Heart left ventricle (tissue), 16 donors: ENCODE data around the gene AFAP1. TPM values are rescaled to one million over a fixed set of nuclear protein-coding genes. Genes with fewer than 3 reads are reported as not detected.
A peak's percentile ranks its signal among the peaks of the same experiment; 100 is the strongest.

ENCODE experiments used
- ATAC-seq, 4 donors: fragments of 200-7000 bp; cut with Tn5 transposase; one replicate each; pipeline ENCODE4 v1.9.1; 2020 to 2022; ENCODE audit warnings: moderate library complexity in 4 of 4, mild to moderate bottlenecking in 3 of 4, moderate number of reproducible peaks in 1 of 4
- DNase-seq, 5 donors: peaks; one replicate each; pipeline ENCODE4 v3.0.0-alpha.2; 2020
- H3K27ac ChIP-seq, 12 donors: fragments of 200-600 bp; sonication (generic) in 4 of 12; one replicate each; pipeline versions ENCODE4 v1.5.0 to v1.8.0; 2016 to 2022; ENCODE audit warnings: mild to moderate bottlenecking in 2 of 12
- H3K27me3 ChIP-seq, 9 donors: fragments of 200-600 bp; sonication (generic) in 2 of 9; one replicate each; pipeline versions ENCODE4 v1.5.1 to v1.8.0; 2016 to 2022; ENCODE audit warnings: mild to moderate bottlenecking in 3 of 9
- H3K36me3 ChIP-seq, 9 donors: fragments of 200-600 bp; sonication (generic) in 2 of 9; one replicate each; pipeline versions ENCODE4 v1.5.0 to v1.8.0; 2018 to 2022; ENCODE audit warnings: mild to moderate bottlenecking in 2 of 9
- H3K4me1 ChIP-seq, 12 donors: fragments of 200-600 bp; sonication (generic) in 4 of 12; one replicate each; pipeline versions ENCODE4 v1.5.0 to v1.8.0; 2016 to 2022; ENCODE audit warnings: mild to moderate bottlenecking in 3 of 12
- H3K4me3 ChIP-seq, 12 donors: fragments of 200-600 bp; sonication (generic) in 4 of 12; one replicate each; pipeline versions ENCODE4 v1.5.0 to v1.8.0; 2017 to 2022; ENCODE audit warnings: mild to moderate bottlenecking in 9 of 12, moderate library complexity in 4 of 12
- H3K9me3 ChIP-seq, 12 donors: fragments of 200-600 bp; sonication (generic) in 4 of 12; one replicate each; pipeline versions ENCODE4 v1.5.0 to v1.8.0; 2016 to 2022; ENCODE audit warnings: mild to moderate bottlenecking in 1 of 12
- CTCF ChIP-seq, 12 donors: fragments of 200-600 bp; sonication (generic) in 4 of 12; IDR thresholded peaks; one replicate each; pipeline versions ENCODE4 v1.5.0 to v1.8.0; 2018 to 2022; ENCODE audit warnings: antibody characterized with exemption in 12 of 12, mild to moderate bottlenecking in 5 of 12
- POLR2A ChIP-seq, 2 donors: fragments of 450-650 bp; IDR thresholded peaks; one replicate each; pipeline ENCODE4 v1.6.1; 2017; ENCODE audit warnings: antibody characterized with exemption in 2 of 2, mild to moderate bottlenecking in 2 of 2, moderate library complexity in 2 of 2
- WGBS, 4 donors: extraction: QIAGEN DNeasy Blood & Tissue Kit in 2 of 4; methylation state at CpG; one replicate each; pipeline versions ENCODE4 v1.1.5 to v1.1.7; 2013 to 2018; 5-methylcytosine and 5-hydroxymethylcytosine counted together
- intact Hi-C, 10 donors: fragments of 100-400 bp; cut with DNase I; formaldehyde crosslinking; loops; one replicate each; pipeline versions ENCODE4 v1.11.1 to v1.14.2; 2022
- polyA plus RNA-seq, 2 donors: library from polyadenylated mRNA; stranded (reverse); fragments of 200-250 nt; gene quantifications; one replicate each; pipeline ENCODE4 v1.2.3, GENCODE V29; 2013
- total RNA-seq, 9 donors: library from RNA; depleted of rRNA in 2 of 9; stranded (reverse); fragments of >200 nt in 2 of 9; fragmentation: NEBNext Ultra II Directional in 3 of 9; extraction: Animal tissue kit (Norgen Biotek cat#: 25700) in 3 of 9; gene quantifications; one replicate each; pipeline versions ENCODE4 v1.1.0 to v1.2.4, GENCODE V29; 2016 to 2023
- donor health status: ischemic (EF 13 %, LVEDD 7.1; RV severe dilation, severe dysfunction).
- donor health status: healthy with polysubstance abuse.
- donor health status: DM: no; HTN: yes; CAD: no.
- donor health status: DM: no; HTN: no; CAD: no.
- donor health status: ischemic (EF 25% LVEDD 6.9; RV normal size, moderate dysfunction).
- donor health status: ischemic (EF 25% LVEDD 5.7; RV mildly dilated, moderate dysfunction).
- donor health status: healthy.
- donor health status: DM: yes; HTN: yes; CAD: no.
- donor health status: ischemic (EF 35%, LVEDD 5.7; RV mildly dilated, moderate dysfunction).
- donor health status: nonischemic (EF 11% LVEDD 7.7; RV severe dilation, severe dysfunction).
- donor health status: DM: yes; HTN: yes; CAD: no.
- donor health status: PGD.
- donor health status: ischemic (EF 29% LVEDD 5.4; RV normal size, mild dysfunction).
- donor health status: nonischemic (EF 23%, LVEDD 6.1; RV moderate dilation, normal function).

Gene AFAP1
- total and polyA plus RNA-seq, 11 donors = 2.0 to 18.0 (median 7.0) TPM

DNA sequence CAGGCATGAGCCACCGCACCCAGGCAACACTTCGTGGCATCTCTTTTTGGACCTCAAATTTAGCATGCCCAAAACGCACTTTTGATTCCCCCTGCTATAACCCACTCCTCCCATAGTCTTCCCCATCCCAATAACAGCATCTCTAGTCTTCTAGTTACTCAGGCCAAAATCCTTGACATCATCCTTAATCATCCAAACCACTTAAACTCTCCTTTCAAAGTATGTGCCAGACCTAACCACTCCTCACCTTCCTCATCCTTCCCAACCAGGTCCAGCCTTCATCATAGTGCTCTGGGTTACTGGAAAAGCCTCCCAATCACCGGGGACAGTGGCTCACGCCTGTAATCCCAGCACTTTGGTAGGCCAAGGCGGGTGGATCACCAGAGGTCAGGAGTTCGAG lies 41.9 kb downstream of the AFAP1 start:
- DNase-seq (no peak), ATAC-seq (no peak)
- Histone ChIP-seq H3K27me3 (no peaks in the 10 kb centered on the region), H3K4me1 (peaks cover 0 to 23% (median 5%) of the 10 kb centered on the region in 12 donors), H3K4me3 (no peak overlapping the region), H3K9me3 (no peaks in the 10 kb centered on the region), H3K36me3 (no peaks in the 10 kb centered on the region), H3K27ac (peak overlapping the region in 1 of 12 donors; percentile 3)
- 96 to 99% (median 97%) methylated on average over 7 of the region's 7 CpGs for WGBS, 4 donors
- intact Hi-C loops = no loop called here
- TF ChIP-seq CTCF (IDR thresholded peaks at IDR 0.05) (no peak), POLR2A (IDR thresholded peaks at IDR 0.05) (no peak)

- Histone ChIP-seq H3K27me3 (no peaks in the 10 kb centered on the region), H3K4me1 (peaks cover 0 to 17% (median 8%) of the 10 kb centered on the region in 12 donors), H3K27ac (peak overlapping the region in 1 of 12 donors; percentile 66), H3K9me3 (no peaks in the 10 kb centered on the region), H3K36me3 (no peaks in the 10 kb centered on the region), H3K4me3 (no peak overlapping the region)
- intact Hi-C loops = no loop called here
- DNase-seq (no peak), ATAC-seq (peak in 1 of 4 donors; percentile 38)
- TF ChIP-seq POLR2A (IDR thresholded peaks at IDR 0.05) (no peak), CTCF (IDR thresholded peaks at IDR 0.05) (no peak)
- WGBS, 4 donors = 58 to 76% (median 65%) methylated on average over 15 of the region's 15 CpGs
These were observed 44.9 kb downstream of the AFAP1 start for GRCh38 chr4:7894677-7895181.

GRCh38 chr4:7894098-7894676 lies 45.5 kb downstream of the AFAP1 start:
- Histone ChIP-seq H3K27ac (peak overlapping the region in 1 of 12 donors; percentile 66), H3K9me3 (peaks cover 0 to 5% (median under 1%) of the 10 kb centered on the region in 12 donors), H3K4me3 (no peak overlapping the region), H3K36me3 (no peaks in the 10 kb centered on the region), H3K4me1 (peaks cover 0 to 17% (median 8%) of the 10 kb centered on the region in 12 donors), H3K27me3 (no peaks in the 10 kb centered on the region)
- no peak for TF ChIP-seq CTCF (IDR thresholded peaks at IDR 0.05)
- no peak for TF ChIP-seq POLR2A (IDR thresholded peaks at IDR 0.05)
- DNase-seq (no peak), ATAC-seq (peak in 2 of 4 donors; percentile 20)
- WGBS, 4 donors = 93 to 95% (median 94%) methylated on average over 12 of the region's 12 CpGs
- intact Hi-C loops = no loop called here

DNA sequence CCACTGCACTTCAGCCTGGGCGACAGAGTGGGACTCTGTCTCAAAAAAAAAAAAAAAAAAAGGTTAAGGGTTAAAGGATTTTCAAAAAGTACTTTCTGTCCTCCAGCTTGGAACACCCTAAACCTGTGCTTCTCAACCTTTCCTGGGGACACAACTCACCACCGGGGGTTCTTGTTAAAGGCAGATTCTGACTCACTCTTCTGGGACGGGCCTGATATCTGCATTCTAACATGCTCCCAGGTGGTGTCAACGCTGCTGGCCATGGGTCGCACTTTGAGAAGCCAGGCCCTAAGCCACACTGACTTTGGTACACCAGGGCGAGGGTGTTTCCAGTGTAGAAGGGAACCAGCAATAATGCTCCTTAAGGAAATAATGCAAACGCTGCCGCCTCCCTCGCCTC lies 46.1 kb downstream of the AFAP1 start:
- intact Hi-C loops = no loop called here
- WGBS, 4 donors = 88 to 94% (median 92%) methylated on average over 9 of the region's 9 CpGs

More for the DNA sequence above, 46.1 kb downstream of the AFAP1 start:
- TF ChIP-seq POLR2A (IDR thresholded peaks at IDR 0.05) (no peak), CTCF (IDR thresholded peaks at IDR 0.05) (no peak)
- no peaks in the 10 kb centered on the region for H3K36me3 ChIP-seq
- H3K27me3 ChIP-seq = no peaks in the 10 kb centered on the region
- H3K4me3 ChIP-seq = no peak overlapping the region
- ATAC-seq = no peak
- no peak for DNase-seq
- peaks cover 0 to 17% (median 8%) of the 10 kb centered on the region in 12 donors for H3K4me1 ChIP-seq
- peaks cover 0 to 12% (median 7%) of the 10 kb centered on the region in 12 donors for H3K9me3 ChIP-seq
- peak overlapping the region in 1 of 12 donors; percentile 66 for H3K27ac ChIP-seq
